HG02678 (cell line): ENCODE measurements around the gene SMIM23.

Source experiments
- ATAC-seq: cut with Tn5 transposase; IDR thresholded peaks from one replicate; pipeline ENCODE4 v1.9.1; 2021; ENCODE audit warnings: mild to moderate bottlenecking, moderate library complexity; ENCODE audit not compliant: unreplicated experiment

SMIM23 gene

DNA sequence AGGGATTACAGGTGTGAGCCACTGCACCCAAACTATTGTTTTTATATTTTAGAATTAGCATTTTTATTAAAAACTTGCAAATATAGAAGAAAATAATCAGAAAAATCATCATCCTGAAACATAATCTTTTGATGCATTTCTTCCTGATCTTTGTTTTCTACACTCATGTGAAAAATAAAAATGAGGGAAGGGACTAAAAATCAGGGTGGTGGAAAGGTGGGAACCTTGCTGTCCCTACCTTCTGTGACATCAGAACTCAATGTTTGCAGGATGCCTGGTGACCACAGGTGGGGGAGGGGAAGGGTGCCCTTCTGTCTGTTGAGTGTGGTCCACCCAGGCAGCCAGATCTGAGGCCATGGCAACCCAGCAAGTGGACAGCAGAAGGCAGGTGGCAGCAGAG, at the start of gene SMIM23:
TSS of gene SMIM23 (plus strand) at position 301 of the 400 bp plus-strand sequence. CDS start at position 356, 55 bp downstream.
- no peak for ATAC-seq

DNA sequence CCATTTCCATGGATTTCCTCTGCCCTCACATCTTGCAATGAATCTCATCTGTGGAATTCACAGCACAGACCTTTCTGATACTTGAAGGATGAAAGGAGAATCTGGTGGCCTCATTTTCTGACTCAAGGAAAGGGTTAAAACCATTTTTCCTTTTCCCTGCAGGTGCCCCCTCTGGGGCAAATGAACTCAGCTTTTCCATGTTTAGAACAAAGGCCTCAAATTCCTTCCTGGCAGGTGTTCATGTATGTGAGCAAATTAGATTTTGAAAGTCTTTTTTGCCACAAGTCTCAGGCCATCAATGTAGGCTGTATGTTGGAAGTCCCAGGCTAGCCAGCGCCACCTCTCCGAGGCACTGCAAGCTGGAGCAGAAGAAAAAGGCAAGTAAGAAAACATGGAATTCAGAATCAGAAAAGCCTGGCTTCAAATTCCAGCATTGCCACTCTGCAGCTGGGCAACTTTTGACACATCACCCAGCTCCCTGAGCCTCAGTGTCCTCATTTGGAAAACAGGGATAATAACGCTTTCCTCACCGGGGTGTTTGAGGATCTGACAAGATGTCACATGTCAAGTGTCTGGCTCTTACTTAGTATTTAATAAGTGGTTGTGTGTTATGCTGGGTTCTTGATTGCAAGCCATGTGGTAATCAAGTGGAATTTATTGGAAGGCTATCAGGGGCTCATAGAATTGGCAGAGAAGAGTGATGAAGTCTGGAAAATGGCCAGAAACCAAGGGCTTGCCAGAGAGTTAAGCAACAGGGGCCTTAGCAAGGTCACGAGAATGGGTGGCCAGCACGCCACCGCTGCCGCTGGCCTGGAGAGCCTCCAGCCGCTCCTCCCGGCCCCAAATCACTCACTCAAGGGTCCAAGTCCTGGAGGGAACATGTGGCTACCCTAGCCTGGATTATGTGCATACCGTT, 48.4 kb upstream of the SMIM23 start:
- ATAC-seq = no peak

DNA sequence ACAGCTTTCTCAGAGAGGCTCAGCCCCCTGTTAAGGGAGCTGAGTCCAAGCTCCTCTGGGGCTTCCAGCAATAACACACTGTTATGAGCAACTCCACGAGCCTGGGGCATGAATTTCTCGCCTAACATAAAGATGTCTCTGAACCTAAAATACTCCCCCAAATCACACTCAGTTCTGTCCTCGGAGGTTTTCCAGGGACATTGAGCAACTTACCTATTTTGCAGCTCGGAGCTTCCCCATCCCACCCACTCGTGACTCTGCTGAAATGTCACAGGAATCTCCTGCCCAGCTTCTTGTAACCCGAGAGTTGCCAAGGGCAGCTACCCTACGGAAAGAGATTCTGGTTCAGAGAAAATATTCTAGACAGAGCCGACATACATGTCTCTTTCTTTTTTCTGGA, 47.1 kb upstream of the SMIM23 start:
- no peak for ATAC-seq

DNA sequence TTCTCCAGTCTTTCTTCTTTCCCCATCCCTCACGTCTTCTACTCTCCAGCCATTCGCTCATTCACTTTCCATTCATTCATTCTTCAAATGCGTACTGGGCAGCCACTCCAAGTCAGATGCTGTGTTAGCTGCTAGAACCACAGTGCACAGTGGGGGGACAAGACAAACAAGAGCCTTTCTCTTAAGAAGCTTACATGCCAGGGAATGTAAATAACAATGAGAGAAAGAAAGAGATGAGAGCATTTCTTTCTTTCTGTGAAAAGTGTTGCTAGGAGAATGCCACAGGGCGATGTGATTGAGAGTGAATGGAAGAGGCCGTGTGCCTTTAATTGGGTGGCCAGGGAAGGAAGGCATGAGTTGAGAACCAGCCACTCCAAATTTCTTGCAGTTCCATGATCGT, 46.3 kb upstream of the SMIM23 start:
- ATAC-seq = no peak

DNA sequence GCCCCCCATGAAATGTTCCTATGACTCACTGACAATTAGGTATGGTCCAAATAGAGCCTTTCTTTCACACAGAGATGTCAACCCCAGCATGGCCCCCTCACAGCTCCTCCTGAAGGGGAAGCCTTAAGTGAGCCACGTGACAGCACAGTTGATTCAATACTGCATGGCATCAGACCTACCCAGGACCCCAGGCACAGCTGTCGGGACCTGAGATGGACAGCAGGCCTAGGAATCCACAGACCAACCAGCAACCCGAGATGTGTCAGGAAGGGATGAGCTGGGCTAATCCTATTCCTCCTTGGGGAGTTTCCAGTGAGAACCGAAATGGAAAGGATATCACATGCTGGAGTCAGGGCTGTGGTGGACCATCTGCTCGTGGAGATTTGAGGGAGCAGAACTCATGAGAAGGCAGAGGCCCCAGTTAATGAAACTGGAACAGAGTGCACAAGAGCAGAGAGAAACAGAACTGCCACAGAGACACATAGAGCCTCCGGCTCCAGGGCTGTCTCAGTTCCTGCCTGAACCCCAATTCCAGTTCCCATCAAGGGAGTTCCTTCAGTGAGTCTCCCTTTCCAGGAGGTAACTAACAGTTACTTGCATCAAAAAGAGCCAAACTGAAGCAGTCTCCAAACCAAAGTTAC, 42.1 kb upstream of the SMIM23 start:
- no peak for ATAC-seq

DNA sequence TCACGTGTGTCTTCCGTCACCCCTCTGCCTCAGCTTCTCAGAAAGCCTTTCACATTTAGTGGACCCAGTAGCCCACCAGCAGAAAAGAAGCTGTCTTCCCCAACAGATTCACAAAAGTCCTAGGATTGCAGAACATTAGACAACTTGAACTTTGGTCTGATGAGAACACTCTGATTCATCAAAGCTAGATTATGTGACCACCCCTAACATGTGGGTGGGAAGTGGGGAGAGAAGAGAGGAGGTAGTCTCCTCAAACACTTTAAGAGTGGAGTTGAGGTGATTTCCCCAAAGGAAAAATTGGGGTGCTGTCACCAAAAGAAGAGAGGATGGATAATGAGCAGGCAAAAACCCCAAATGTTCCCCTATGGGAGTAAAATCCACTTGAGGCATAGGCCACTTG, 41.4 kb upstream of the SMIM23 start:
- no peak for ATAC-seq

DNA sequence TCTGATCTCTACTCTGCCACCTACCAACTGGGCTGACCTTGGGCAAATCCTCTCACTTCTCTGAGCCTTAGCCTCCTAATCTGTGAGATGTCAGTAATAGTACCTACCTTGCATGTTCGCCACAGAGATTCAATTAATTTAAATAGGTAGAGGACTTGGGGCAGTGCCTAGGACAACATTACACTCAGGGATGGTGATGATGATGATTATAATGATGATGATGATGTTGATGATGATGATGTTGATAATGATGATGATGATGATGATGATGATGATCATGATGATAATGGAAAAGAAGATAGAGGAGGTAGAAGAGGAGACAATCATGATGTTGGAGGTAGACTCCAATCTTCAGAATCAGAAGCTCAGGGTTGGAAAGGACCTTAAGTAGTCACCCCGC, 40.7 kb upstream of the SMIM23 start:
- ATAC-seq = no peak

DNA sequence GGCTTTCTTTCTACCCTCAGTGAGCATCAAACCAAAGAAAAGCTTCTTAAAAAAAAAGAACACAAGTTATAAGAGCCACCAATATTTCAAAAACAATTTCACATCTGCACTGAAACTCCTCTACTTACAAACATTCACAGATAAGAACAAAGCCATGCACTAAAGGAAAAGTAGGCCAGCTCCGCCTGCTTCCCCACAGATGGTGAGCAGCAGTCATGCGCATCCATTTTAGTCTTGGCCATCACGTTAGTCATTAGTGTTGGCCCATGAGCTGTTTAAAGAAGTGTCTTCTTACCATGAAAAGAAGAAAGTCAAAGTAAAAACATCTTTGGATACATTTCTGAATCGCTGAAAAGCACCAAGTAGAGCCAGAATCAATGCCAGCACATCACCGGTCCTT, 40.0 kb upstream of the SMIM23 start:
- ATAC-seq = no peak

DNA sequence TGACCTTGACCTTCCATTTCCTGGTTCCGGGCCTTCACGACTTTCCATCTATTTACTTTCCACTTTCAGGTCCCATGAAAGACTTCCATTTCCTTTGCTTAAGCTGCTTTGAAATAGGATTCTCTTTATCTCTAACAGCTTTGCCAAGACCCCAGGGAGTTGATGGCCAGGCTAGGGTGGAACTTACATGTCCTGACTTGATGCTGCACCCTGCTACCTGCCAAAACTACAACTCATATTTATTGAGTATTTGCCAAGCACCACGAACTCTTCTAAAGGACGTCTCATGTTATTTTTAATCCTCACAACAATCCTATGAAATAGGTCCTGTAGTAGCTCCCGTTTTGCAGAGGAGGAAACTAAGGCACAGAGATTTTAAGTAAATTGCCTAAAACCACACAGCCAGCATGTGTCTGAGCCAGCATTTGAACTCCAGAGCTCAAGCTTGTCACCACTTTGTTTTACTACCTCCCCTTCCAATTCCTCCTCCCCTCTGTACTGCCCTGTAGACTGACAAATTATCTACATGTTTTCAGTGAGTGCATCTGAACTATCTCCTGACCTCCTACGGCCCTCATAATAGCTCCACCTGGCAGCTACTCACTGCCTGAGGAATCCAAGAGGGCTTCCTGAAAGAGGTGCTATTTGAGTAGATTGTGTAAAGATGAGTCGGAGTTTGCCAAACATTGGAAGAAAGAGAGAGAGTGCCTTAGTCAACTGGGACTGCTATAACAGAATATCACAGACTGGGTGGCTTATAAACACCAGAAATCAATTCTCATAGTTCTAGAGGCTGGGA, 38.4 kb upstream of the SMIM23 start:
- no peak for ATAC-seq

DNA sequence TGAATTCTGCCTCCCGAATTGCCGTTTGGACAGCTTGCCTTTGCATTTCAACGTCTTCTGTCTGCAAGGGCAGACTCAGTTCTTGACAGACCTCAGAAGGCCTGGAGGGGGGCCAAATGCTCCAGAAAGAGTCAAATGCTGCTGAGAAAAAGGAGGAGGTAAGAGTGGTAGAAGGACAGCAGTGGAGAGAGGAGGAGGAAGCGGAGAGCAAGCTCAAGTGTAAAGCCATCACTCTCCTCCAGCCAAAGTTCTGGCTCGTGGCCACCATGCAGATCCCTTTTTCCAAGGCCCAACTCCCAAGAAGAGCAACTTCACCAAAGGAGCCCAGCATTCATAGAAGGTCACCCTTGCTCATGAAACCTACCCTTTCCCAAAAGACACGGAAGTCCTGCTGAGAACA, 36.9 kb upstream of the SMIM23 start:
- no peak for ATAC-seq

DNA sequence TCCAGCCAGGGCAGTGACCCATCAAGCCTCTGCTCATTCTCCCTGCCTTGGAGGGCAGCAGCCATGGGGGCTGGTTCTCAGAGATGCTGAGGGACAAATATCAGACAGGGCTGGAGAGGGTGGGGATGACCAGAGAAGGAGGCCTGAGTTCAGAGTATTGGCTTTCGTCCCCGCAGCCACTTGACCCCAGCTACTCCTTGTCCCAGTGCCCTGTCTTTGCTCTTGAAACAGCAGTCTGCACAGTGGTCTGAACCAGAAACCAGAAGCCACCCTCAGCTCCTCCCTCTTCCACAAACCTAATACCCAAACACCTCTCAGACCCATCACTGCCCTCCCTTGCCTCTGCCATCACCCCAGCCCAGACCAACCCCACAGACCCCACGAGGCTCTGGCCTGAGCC, 36.3 kb upstream of the SMIM23 start:
- ATAC-seq = no peak

DNA sequence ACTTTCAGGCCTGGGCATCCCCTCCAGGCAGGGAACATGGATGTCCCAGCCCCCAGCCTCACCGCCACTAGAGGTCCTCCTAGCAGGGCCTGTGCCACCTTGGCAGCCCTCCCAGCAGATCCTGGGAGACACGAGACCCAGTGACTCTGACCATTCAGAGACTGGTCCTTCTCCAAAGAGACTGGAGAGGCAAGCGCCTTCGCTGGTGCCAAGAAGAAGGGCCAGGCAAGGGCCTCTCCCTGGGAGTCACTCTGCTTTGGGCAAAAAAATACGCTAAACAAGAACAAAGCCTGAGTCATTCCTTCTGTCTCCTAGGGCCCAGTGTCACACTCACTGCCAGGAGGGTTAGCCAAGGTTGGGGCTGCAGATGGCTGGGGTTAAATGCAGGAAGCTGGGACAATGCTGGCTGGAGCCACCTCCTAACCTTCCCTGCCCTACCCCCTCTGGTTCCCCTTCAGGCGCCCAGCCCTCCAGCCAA, 35.3 kb upstream of the SMIM23 start:
- ATAC-seq = no peak

DNA sequence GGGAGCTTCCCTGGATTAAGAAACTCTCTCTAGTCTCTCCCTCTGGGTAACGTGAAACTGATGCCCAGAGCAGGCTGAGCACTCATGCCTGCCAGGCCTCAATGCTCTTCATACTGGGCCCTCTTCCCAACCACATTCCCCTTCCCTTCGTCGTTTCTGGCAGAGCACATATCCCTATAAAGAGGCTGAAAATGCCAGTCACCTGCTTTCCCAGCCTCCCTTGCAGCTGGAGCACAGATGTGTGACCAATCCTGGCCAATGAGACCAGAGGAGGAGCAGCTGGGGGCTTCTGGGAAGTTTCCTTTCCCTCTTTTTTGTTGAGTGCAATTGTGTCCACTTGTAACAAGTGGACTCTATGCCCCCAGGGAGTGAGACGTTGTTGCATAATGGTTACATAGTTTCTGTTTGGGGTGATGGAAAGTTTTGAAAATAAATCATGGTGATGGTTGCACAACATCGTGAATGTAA, 30.2 kb upstream of the SMIM23 start:
- ATAC-seq = no peak

DNA sequence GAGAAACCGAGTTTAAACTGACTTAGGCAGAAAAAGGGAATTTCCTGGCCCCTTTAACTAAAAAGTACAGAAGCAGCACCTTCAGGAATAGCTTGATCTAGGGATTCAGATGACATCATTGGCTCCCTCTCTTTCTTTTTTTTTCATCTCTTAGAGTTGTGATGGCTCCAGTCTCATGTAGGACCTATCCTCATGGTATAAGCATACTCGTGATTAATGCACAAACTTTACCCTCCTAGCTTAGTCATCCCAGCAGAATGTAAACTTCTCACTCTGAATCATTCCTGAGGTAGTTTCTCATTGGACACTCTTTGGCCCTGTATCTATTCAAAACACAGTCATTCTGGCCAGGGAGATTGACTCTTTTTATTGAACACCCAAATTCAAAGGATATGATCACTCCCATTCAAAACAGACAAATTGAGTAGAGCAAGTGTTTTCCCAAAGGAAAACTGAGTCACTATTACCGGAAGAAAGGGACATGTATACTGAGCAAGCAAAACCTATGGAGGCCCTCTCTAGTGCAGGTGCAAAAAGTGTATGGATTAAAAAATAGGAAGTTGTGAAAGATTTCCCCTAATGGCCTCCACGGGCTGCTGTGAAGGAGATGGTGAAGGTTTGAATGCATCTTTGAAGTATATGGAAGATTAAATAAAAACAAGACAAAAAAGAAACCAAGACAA, 27.6 kb upstream of the SMIM23 start:
- no peak for ATAC-seq

DNA sequence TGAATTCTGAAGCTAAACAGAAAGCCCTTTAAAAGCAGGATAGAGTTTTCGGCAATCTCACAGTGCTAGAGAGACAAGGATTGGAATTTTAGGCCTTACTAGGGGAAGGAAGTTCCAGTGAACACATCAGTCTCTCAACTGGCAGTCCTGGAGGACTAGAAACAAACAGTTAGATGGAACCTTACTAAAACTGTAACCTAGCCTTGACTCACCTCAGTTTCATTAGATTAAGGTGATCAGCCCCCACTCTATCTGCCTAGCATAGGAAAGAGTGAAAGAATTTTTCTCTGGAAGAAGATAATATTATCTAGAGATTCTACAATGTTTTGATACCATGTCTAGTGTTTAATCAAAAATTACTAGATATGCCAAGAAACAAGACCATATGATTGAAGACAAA, 25.8 kb upstream of the SMIM23 start:
- no peak for ATAC-seq

DNA sequence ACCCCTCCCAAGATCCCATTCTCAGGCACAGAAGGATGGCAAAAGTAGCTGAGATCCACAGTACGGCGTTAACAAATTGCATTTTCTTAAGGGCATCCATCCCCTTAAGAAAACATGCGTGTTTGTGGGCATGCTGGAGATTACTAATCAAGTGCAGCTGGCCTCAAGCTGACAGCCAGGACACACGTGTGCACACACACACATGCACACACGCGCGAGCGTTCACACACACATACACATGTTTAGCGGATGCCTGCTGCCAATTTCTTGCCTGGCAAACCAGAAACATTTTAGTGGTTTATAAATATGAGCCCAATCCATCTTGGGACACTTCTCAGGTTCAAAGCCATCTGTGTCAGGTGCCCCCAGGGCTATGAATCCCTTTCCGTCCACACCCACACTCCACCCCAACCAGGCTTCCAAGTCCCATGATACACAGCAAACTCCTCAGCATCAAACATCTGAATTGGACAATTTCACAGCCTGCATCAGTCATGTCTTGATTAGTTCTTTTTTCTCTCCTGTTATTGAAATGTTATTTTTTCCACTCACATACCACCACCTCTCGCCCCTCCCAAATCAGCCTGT, 23.5 kb upstream of the SMIM23 start:
- no peak for ATAC-seq

DNA sequence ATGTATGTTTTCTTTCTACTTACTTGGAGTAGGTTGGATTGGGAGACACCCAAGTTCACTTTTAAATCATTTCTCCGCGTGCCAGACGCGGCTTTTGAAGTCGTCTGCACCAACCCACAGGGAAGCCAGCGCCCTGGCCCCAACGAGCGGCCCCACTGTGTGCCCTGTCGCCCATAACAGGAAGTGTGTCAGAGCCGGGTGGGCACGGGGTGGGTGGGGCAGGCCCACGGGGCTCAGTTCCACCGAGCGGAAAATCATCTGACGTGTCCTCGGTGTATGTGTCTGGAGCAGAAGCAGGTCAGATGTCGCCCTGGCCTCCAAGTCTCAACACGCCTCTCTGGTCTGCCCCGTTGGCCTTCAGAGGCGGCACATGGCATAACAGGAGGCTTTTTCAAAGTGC, 22.7 kb upstream of the SMIM23 start:
- no peak for ATAC-seq

DNA sequence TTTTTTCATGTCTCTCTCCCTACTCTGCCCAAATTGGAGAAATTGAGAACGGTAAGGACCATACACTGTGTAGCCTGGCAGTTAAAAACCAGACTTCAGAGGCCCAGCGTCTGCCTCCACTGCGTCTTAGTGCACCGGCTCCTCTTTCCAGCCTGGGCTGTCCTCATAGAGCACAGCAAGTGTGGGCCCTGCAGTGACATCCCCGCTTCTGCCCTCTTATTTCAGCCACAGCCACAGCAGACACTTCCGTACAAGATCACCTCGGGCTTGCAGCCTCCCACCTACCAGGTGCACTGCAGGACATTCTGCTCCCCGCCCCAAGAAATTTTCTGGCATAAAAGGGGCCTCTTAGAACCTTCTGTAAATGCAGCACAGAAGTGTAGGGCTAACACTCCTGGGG, 21.4 kb upstream of the SMIM23 start:
- ATAC-seq = no peak

DNA sequence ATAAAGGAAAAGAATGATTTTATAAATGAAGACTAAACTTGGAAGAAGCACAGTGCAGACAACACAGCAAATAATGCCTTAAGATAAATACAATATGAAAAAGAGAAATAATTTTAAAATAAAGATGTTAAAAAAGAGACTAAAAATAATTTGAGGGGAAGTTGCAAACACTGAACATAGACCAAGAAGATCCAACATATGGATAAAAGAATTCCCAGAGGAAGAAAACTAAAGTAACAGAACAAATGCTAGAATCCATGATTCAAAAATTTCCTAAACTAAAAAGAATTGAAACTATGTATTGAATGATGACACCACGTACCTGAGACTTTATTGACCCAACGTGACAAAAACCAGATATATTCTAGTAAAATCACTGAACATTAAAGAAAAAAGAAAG, 18.7 kb upstream of the SMIM23 start:
- no peak for ATAC-seq

DNA sequence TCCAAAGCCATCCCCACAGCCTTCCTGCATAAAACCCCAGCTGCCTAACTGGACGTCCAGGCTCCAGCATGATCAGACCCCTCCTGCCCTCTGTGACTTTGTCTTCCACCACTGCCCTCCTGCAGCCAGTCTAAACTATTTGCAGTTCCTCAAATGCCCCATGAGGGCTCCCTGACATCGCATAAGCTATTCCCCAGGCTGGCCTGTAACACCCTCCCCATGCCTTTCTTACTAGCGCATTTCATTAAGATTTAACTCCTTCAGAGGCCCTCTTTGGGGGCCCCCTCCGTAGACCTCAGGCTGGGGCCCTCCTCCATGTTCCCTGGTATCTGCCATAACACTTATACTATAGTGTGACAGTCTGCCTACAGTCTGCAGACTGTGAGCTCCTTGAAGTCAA, 15.5 kb upstream of the SMIM23 start:
- no peak for ATAC-seq
